Progenitor cell of endocrine pancreas (in vitro differentiated cells): ENCODE results near the gene NELL1. TPM values are rescaled to one million over a fixed set of nuclear protein-coding genes. Genes with fewer than 3 reads are reported as not detected.

Experiments
- DNase-seq: peaks from one replicate; pipeline ENCODE4 v3.0.0; 2021; ENCODE audit warnings: low spot score; ENCODE audit not compliant: unreplicated experiment
- H3K27ac Mint-ChIP-seq: 2 replicates; pipeline ENCODE4 v1.8.0; 2021; ENCODE audit warnings: mild to moderate bottlenecking, moderate library complexity, mixed read lengths
- H3K27me3 Mint-ChIP-seq: 2 replicates; pipeline ENCODE4 v1.8.0; 2021; ENCODE audit warnings: mixed read lengths
- H3K36me3 Mint-ChIP-seq: 2 replicates; pipeline ENCODE4 v1.8.0; 2022; ENCODE audit warnings: mixed read lengths; ENCODE audit not compliant: insufficient read depth
- H3K4me1 Mint-ChIP-seq: 2 replicates; pipeline ENCODE4 v1.8.0; 2021; ENCODE audit warnings: low read depth, mixed read lengths
- H3K4me3 Mint-ChIP-seq: 2 replicates; pipeline ENCODE4 v1.8.0; 2021; ENCODE audit warnings: low read depth, mild to moderate bottlenecking, moderate library complexity, mixed read lengths
- H3K9me3 Mint-ChIP-seq: 2 replicates; pipeline ENCODE4 v1.8.0; 2021; ENCODE audit warnings: low read depth, mixed read lengths
- total RNA-seq: library from RNA; stranded (reverse); gene quantifications from 2 replicates; pipeline ENCODE4 v1.2.1, GENCODE V29; 2021
- TF ChIP-seq, protein P1 (sequence below): fragments of 200-600 bp; sonication (generic); IDR thresholded peaks from one replicate; pipeline ENCODE4 v1.5.0; 2021; ENCODE audit warnings: antibody characterized with exemption, mild to moderate bottlenecking; ENCODE audit not compliant: unreplicated experiment

The NELL1 gene
- total RNA-seq, 1 donor from 2014 or later = 2.2 TPM

DNA sequence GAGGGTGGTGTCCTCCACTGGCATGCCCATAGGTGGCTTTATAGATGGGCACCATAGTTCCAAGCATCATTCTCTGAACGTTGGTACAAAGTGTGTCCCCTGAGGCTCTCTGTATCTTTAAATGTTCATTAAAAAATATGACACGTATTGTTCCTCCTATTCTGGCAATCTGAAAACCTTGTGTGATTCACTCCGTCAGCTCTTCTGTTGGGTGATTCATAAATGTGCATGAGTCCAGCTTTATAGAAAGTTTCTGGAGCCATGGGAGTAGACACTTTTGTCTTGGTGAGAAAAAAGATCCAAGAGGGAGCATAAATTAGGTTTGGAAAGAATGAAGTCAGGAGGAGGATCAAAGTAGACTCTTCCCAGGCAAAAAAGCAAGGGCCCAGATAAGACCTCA lies 728.8 kb downstream of the NELL1 start:
- Mint-ChIP-seq H3K36me3 (no peaks in the 10 kb centered on the region), H3K27me3 (no peaks in the 10 kb centered on the region), H3K4me1 (peaks cover 2% of the 10 kb centered on the region), H3K9me3 (no peaks in the 10 kb centered on the region), H3K4me3 (no peak overlapping the region), H3K27ac (no peak overlapping the region)
- TF ChIP-seq, protein P1, sequence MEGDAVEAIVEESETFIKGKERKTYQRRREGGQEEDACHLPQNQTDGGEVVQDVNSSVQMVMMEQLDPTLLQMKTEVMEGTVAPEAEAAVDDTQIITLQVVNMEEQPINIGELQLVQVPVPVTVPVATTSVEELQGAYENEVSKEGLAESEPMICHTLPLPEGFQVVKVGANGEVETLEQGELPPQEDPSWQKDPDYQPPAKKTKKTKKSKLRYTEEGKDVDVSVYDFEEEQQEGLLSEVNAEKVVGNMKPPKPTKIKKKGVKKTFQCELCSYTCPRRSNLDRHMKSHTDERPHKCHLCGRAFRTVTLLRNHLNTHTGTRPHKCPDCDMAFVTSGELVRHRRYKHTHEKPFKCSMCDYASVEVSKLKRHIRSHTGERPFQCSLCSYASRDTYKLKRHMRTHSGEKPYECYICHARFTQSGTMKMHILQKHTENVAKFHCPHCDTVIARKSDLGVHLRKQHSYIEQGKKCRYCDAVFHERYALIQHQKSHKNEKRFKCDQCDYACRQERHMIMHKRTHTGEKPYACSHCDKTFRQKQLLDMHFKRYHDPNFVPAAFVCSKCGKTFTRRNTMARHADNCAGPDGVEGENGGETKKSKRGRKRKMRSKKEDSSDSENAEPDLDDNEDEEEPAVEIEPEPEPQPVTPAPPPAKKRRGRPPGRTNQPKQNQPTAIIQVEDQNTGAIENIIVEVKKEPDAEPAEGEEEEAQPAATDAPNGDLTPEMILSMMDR = no peak
- DNase-seq = no peak

DNA sequence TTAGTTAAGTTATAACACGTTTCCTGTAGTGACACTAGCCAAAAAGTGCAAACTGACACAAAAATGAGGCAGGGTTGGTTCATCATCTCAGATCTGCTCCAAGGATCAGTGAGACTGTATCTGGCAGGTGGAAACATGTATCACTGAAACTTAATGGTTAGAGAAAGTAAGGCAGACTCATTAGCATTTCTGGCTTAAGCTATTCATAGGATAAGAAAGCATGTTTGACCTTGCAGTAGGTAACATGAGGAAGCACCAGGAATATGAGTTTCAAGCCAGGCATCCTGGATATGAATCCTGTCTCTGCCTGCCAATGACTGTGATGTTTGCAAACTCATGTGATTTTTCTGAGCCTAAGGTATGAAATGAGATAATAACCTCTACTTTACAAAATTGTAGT lies 732.1 kb downstream of the NELL1 start:
- TF ChIP-seq, protein P1 = no peak
- Mint-ChIP-seq H3K27me3 (no peaks in the 10 kb centered on the region), H3K9me3 (no peaks in the 10 kb centered on the region), H3K36me3 (no peaks in the 10 kb centered on the region), H3K4me1 (peaks cover 1% of the 10 kb centered on the region), H3K4me3 (no peak overlapping the region), H3K27ac (no peak overlapping the region)
- DNase-seq = no peak

DNA sequence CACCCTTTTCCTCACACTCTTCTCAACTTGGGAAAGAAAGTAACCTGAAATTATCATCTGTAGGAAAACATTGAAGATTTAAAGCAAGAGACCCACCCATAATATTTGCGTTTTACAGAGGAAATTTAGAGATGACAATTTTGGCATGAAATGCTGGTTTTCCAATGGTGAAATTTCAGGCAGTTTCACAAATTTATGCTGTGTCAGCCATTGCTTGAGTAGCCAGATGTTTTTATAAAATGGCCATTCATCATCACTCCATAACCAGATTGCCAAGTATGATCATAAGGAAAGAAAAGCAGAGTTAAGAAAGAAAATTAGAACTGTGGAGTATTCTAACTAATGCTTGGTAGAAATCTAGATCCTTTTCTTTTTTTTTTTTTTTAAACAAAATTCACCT lies 732.9 kb downstream of the NELL1 start:
- Mint-ChIP-seq H3K9me3 (no peaks in the 10 kb centered on the region), H3K4me1 (no peaks in the 10 kb centered on the region), H3K27ac (no peak overlapping the region), H3K36me3 (no peaks in the 10 kb centered on the region), H3K4me3 (no peak overlapping the region), H3K27me3 (no peaks in the 10 kb centered on the region)
- DNase-seq = no peak
- TF ChIP-seq, protein P1 = no peak

DNA sequence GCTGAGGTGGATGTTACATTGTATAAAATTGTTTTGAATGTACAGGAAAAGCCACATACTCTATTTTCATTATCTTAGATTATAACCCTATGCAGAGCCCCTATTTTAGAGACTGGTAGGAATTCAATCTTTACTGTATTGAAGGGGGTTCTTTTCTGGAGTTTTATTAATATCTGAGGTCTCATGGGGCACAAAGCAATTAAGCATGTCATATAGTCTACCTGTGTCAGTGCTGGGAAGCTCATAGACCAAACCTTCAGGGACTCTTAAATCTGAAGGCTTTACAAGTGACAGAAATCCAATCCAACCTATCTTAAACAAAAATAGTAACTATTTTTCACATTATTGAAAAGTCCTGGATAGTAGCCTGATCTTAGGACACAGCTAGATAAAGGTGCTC lies 733.7 kb downstream of the NELL1 start:
- DNase-seq = no peak
- Mint-ChIP-seq H3K4me1 (no peaks in the 10 kb centered on the region), H3K27ac (no peak overlapping the region), H3K36me3 (no peaks in the 10 kb centered on the region), H3K27me3 (no peaks in the 10 kb centered on the region), H3K4me3 (no peak overlapping the region), H3K9me3 (no peaks in the 10 kb centered on the region)
- TF ChIP-seq, protein P1 = no peak

DNA sequence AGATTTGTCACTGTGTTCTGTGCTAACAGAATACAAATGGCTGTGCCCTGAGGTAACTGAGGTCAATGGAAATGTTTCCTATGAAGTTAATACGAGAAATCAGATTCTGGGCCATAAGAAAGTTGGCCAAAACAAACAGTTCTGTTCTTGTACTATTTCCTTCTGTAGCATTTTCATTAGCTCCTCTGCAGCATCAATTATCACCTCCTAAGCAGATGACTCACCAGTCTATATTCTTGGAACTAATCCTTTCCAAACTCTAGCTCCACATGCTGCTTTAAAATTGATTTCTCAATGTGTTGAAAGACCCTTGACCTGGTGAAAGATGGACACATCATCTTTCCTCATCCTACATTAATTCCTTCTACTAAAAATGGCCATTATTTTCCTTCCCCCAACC lies 736.0 kb downstream of the NELL1 start:
- Mint-ChIP-seq H3K27me3 (no peaks in the 10 kb centered on the region), H3K36me3 (no peaks in the 10 kb centered on the region)
- TF ChIP-seq, protein P1 = no peak

More for the DNA sequence above, 736.0 kb downstream of the NELL1 start:
- no peak overlapping the region for H3K27ac Mint-ChIP-seq
- no peaks in the 10 kb centered on the region for H3K4me1 Mint-ChIP-seq
- no peak overlapping the region for H3K4me3 Mint-ChIP-seq
- no peak for DNase-seq
- no peaks in the 10 kb centered on the region for H3K9me3 Mint-ChIP-seq
